ENCODE measurements around the gene PRR35.

DNA sequence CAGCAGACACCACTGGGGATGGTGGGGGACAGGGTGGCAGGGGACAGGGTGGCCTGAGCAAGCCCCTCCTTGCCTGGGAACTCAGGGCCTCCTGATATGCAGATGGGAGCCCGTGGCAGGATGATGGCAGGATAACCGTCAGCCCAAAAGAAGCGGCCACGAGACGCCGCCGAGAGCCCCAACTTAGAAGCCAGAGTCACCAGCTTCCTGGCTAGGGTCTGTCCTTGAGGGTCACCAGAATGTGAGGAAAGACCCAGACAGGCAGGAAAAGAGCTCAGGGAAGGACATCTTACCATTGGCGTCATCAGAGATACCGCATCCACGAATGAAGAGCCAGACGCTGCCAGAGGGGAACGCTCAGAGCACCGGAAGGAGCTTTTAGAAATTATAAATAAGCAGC is 49.1 kb downstream of the PRR35 start:
- TF ChIP-seq CTCF (conservative IDR thresholded peaks at IDR 0.05; ENCODE audit: low read depth, low read length) (no peak), POLR2A (IDR thresholded peaks at IDR 0.05; ENCODE audit: low read depth, low read length) (no peak), RAD21 (IDR thresholded peaks at IDR 0.05; ENCODE audit: low read length) (no peak), CEBPB (IDR thresholded peaks at IDR 0.05; ENCODE audit: low read depth, low read length) (no peak)
